Globus pallidus (tissue), 1 donor: Measurements from ENCODE around the gene SETDB2.

Source experiments
- DNase-seq: peaks from one replicate; pipeline ENCODE4 v3.0.0-alpha.2; 2015; ENCODE audit warnings: low spot score

The SETDB2 gene

DNA sequence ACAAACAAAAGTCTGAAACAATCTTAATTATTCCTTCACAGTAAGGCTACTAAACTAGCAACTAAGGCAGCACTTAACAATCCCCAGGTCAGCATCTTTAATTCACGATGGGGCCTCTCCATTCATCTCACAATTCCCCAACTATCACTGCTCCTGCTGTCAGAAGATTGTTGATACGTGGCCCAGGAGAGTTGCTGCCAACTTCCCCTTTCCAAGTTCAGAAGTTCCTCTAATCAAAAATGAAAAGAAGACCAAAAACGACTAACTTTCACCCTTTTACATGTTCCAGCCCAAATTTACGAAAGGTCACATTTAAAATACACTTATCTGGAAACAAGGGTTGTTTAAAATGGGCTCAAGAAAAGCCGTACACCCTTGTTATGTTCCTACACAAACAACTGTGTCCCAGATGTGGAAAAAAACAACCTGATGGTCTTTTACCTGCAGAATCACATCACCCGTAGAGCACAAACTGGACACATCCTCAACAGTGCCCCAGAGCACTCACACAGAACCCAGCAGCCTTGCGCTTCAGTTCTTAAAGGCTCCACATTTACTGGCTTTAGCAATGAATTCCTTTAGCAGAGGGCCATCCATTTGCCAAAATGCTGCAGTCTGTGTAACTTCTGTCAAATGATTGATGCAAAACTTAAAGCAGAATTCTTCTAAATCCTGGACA is 89.7 kb downstream of the SETDB2 start:
- no peak for DNase-seq

DNA sequence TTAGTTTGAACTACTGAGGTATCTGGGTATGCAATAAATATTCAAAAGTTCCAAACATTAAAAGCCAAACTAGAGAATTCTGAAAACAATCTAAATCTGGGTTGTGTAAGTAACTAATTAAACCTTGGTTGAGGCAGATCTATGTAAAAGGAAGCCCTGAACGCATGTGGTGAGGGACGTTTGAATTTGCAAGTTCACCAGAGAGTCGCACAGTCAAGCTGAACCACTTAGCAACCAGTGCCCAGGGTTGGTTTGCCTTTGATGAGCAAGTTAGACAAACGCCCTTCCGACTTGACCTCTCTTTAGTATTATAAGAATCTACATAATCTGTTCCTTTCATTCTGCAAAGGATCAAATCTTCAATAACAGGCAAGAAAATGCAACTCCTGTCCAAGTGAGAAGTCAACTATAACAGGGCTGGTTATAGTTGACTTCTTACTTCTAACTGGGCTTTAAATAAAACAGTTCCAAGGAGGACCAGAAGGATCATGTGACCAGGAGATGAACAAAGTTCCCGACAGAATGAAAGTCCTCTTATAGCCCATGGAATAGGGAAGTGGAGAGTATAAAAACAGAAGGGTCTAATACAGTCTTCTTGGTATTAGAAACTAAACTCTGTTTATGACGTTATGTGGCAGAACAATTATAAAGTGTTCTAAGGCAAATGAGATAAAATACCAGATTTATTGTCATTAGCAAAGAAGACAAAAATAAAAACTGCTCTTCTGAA is 92.2 kb downstream of the SETDB2 start:
- peak; percentile 58 for DNase-seq

- no peak for DNase-seq
Measured at GRCh38 chr13:49538404-49538803, 94.3 kb downstream of the SETDB2 start.

- no peak for DNase-seq
Measured at GRCh38 chr13:49539313-49539712, 95.2 kb downstream of the SETDB2 start.

DNA sequence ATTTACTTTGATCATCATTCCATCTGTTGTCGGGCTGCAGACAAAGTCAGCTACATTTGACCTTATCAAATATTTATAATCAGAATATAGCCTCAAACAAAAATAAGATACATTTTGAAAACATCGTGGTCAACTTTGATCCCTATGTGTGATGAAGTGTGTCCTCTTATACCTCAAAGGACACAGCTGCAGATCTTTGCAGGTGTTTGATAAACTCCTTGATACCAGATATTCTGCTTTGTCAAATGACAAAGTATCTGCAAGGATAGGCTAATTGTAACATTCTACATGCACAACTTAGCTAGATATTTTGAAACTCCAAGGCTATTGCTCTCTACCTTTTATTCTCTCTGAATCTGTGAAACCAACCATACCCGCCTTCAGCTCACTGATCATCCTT is 95.7 kb downstream of the SETDB2 start:
- DNase-seq: no peak

GRCh38 chr13:49540552-49540951 is 96.5 kb downstream of the SETDB2 start:
- no peak for DNase-seq

GRCh38 chr13:49543656-49544055 is 99.6 kb downstream of the SETDB2 start:
- no peak for DNase-seq
